WTC11 (cell line): Measurements from ENCODE around the gene PHYHIPL. TPM values are rescaled to one million over a fixed set of nuclear protein-coding genes. Genes with fewer than 3 reads are reported as not detected.

Source experiments
- ATAC-seq: fragments of 200-7000 bp; cut with Tn5 transposase; 2 replicates; pipeline ENCODE4 v1.10.0; 2021; ENCODE audit warnings: mild to moderate bottlenecking, moderate library complexity
- CTCF ChIA-PET: fragments of 300-600 bp; sonication (Branson Sonifier 250); formaldehyde crosslinking; loops from one replicate; lab custom pipeline; 2021; ENCODE audit warnings: antibody characterized with exemption; lab: Charles Lee
- POLR2A ChIA-PET: fragments of 350-600 bp; sonication (Branson Sonifier 250); formaldehyde crosslinking; loops from one replicate; lab custom pipeline; 2021; ENCODE audit warnings: antibody characterized with exemption; lab: Charles Lee
- DNase-seq: peaks from one replicate; pipeline ENCODE4 v3.0.0; 2021; ENCODE audit warnings: low spot score
- H3K27ac Mint-ChIP-seq: 2 replicates; pipeline ENCODE4 v1.8.0; 2021; ENCODE audit warnings: mixed read lengths
- H3K27me3 Mint-ChIP-seq: 2 replicates; pipeline ENCODE4 v1.8.0; 2021; ENCODE audit warnings: low read depth, mild to moderate bottlenecking, moderate library complexity, mixed read lengths
- H3K36me3 Mint-ChIP-seq: 2 replicates; pipeline ENCODE4 v1.8.0; 2021; ENCODE audit warnings: mixed read lengths
- H3K4me1 Mint-ChIP-seq: 2 replicates; pipeline ENCODE4 v1.8.0; 2022; ENCODE audit warnings: mixed read lengths
- H3K4me3 Mint-ChIP-seq: 2 replicates; pipeline ENCODE4 v1.8.0; 2021; ENCODE audit warnings: mild to moderate bottlenecking, moderate library complexity, mixed read lengths
- H3K9me3 Mint-ChIP-seq: 2 replicates; pipeline ENCODE4 v1.8.0; 2021; ENCODE audit warnings: mixed read lengths
- CDX4 ChIP-seq: fragments of 250-450 bp; sonication (Bioruptor Pico); IDR thresholded peaks from 2 replicates; pipeline ENCODE4 v1.9.0; 2021; ENCODE audit warnings: moderate library complexity, mild to moderate bottlenecking, inconsistent platforms, borderline replicate concordance
- CREB1 ChIP-seq: sonication (generic); formaldehyde crosslinking; IDR thresholded peaks from 2 replicates; pipeline ENCODE4 v1.8.0; 2023; ENCODE audit warnings: mild to moderate bottlenecking, missing genetic modification reagents
- CREM ChIP-seq: sonication (generic); formaldehyde crosslinking; IDR thresholded peaks from 2 replicates; pipeline ENCODE4 v1.8.1; 2022; ENCODE audit warnings: mild to moderate bottlenecking, missing genetic modification reagents, moderate library complexity
- FOXP4 ChIP-seq: sonication (generic); formaldehyde crosslinking; IDR thresholded peaks from 2 replicates; pipeline ENCODE4 v1.8.0; 2022; ENCODE audit warnings: mild to moderate bottlenecking, missing genetic modification reagents
- HMGA2 ChIP-seq: fragments of 250-450 bp; sonication (Bioruptor Pico); IDR thresholded peaks from 2 replicates; pipeline ENCODE4 v1.4.0; 2021; ENCODE audit warnings: mild to moderate bottlenecking, moderate library complexity
- IRF2 ChIP-seq: sonication (generic); formaldehyde crosslinking; IDR thresholded peaks from 2 replicates; pipeline ENCODE4 v1.8.0; 2022; ENCODE audit warnings: low read depth, missing genetic modification reagents, borderline replicate concordance
- KAT7 ChIP-seq: sonication (generic); formaldehyde crosslinking; IDR thresholded peaks from 2 replicates; pipeline ENCODE4 v1.8.1; 2023; ENCODE audit warnings: missing genetic modification reagents, mild to moderate bottlenecking, borderline replicate concordance
- NR1H2 ChIP-seq: sonication (generic); formaldehyde crosslinking; IDR thresholded peaks from 2 replicates; pipeline ENCODE4 v1.9.0; 2021; ENCODE audit warnings: mild to moderate bottlenecking, moderate library complexity, missing genetic modification reagents
- OVOL2 ChIP-seq: fragments of 250-450 bp; sonication (Bioruptor Pico); IDR thresholded peaks from 2 replicates; pipeline ENCODE4 v1.9.0; 2021; ENCODE audit warnings: mild to moderate bottlenecking, borderline replicate concordance
- RORB ChIP-seq: fragments of 250-450 bp; sonication (Bioruptor Pico); IDR thresholded peaks from 2 replicates; pipeline ENCODE4 v1.9.0; 2021; ENCODE audit warnings: mild to moderate bottlenecking
- SMAD3 ChIP-seq: sonication (generic); formaldehyde crosslinking; IDR thresholded peaks from 2 replicates; pipeline ENCODE4 v1.8.0; 2022; ENCODE audit warnings: missing genetic modification reagents, mild to moderate bottlenecking, borderline replicate concordance
- SP1 ChIP-seq: sonication (generic); formaldehyde crosslinking; conservative IDR thresholded peaks from 2 replicates; pipeline ENCODE4 v1.8.1; 2022; ENCODE audit warnings: missing genetic modification reagents
- TEAD1 ChIP-seq: sonication (generic); formaldehyde crosslinking; IDR thresholded peaks from 2 replicates; pipeline ENCODE4 v1.8.0; 2022; ENCODE audit warnings: mild to moderate bottlenecking, missing genetic modification reagents
- TEAD4 ChIP-seq: sonication (generic); formaldehyde crosslinking; IDR thresholded peaks from 2 replicates; pipeline ENCODE4 v1.8.0; 2022; ENCODE audit warnings: mild to moderate bottlenecking, missing genetic modification reagents
- USF1 ChIP-seq: sonication (generic); formaldehyde crosslinking; IDR thresholded peaks from 2 replicates; pipeline ENCODE4 v1.8.0; 2022; ENCODE audit warnings: mild to moderate bottlenecking, missing genetic modification reagents
- ZBTB21 ChIP-seq: sonication (generic); formaldehyde crosslinking; IDR thresholded peaks from 2 replicates; pipeline ENCODE4 v1.8.1; 2023; ENCODE audit warnings: mild to moderate bottlenecking, missing genetic modification reagents, borderline replicate concordance
- ZNF138 ChIP-seq: sonication (generic); formaldehyde crosslinking; conservative IDR thresholded peaks from 2 replicates; pipeline ENCODE4 v1.8.1; 2022; ENCODE audit warnings: mild to moderate bottlenecking, moderate library complexity, missing genetic modification reagents
- ZSCAN18 ChIP-seq: fragments of 250-450 bp; sonication (Bioruptor Pico); IDR thresholded peaks from 2 replicates; pipeline ENCODE4 v2.1.2; 2022; ENCODE audit warnings: mild to moderate bottlenecking, moderate library complexity
- total RNA-seq: library from RNA; stranded (reverse); gene quantifications from 3 replicates; pipeline ENCODE4 v1.2.3, GENCODE V29; 2021
- TF ChIP-seq, protein P1 (sequence below): sonication (generic); formaldehyde crosslinking; IDR thresholded peaks from 2 replicates; pipeline ENCODE4 v1.8.0; 2022; ENCODE audit warnings: mild to moderate bottlenecking, missing genetic modification reagents
- TF ChIP-seq, protein P2 (sequence below): sonication (generic); formaldehyde crosslinking; IDR thresholded peaks from 2 replicates; pipeline ENCODE4 v1.8.0; 2022; ENCODE audit warnings: missing genetic modification reagents
- TF ChIP-seq, protein P3 (sequence below): sonication (generic); formaldehyde crosslinking; IDR thresholded peaks from 2 replicates; pipeline ENCODE4 v1.8.0; 2023; ENCODE audit warnings: missing genetic modification reagents
- TF ChIP-seq, protein P4 (sequence below): sonication (generic); formaldehyde crosslinking; IDR thresholded peaks from 2 replicates; pipeline ENCODE4 v1.8.1; 2023; ENCODE audit warnings: mild to moderate bottlenecking, missing genetic modification reagents, borderline replicate concordance

The PHYHIPL gene
- total RNA-seq, 1 experiment from 2014 or later: 0.13 TPM

GRCh38 chr10:59242057-59242456 lies 65.6 kb downstream of the PHYHIPL start:
- Mint-ChIP-seq H3K27ac (no peak overlapping the region), H3K27me3 (no peaks in the 10 kb centered on the region), H3K4me3 (no peak overlapping the region), H3K36me3 (no peaks in the 10 kb centered on the region), H3K4me1 (peaks cover 5% of the 10 kb centered on the region; the same call in 1 of the 2 replicates), H3K9me3 (peaks cover 5% of the 10 kb centered on the region)
- ChIA-PET POLR2A (no interaction called here), CTCF (no interaction called here)
- TF ChIP-seq NR1H2 (CRISPR knock-in tag): no peak
- no peak for TF ChIP-seq CREB1 (CRISPR knock-in tag)
- no peak for TF ChIP-seq SP1 (CRISPR knock-in tag)
- no peak for TF ChIP-seq ZNF138 (CRISPR knock-in tag)
- TF ChIP-seq, protein P1, sequence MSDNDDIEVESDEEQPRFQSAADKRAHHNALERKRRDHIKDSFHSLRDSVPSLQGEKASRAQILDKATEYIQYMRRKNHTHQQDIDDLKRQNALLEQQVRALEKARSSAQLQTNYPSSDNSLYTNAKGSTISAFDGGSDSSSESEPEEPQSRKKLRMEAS (CRISPR knock-in tag): no peak
- TF ChIP-seq TEAD4 (CRISPR knock-in tag): no peak
- TF ChIP-seq HMGA2 (CRISPR knock-in tag): no peak
- no peak for TF ChIP-seq ZSCAN18 (CRISPR knock-in tag)
- no peak for TF ChIP-seq RORB (CRISPR knock-in tag)
- TF ChIP-seq, protein P2, sequence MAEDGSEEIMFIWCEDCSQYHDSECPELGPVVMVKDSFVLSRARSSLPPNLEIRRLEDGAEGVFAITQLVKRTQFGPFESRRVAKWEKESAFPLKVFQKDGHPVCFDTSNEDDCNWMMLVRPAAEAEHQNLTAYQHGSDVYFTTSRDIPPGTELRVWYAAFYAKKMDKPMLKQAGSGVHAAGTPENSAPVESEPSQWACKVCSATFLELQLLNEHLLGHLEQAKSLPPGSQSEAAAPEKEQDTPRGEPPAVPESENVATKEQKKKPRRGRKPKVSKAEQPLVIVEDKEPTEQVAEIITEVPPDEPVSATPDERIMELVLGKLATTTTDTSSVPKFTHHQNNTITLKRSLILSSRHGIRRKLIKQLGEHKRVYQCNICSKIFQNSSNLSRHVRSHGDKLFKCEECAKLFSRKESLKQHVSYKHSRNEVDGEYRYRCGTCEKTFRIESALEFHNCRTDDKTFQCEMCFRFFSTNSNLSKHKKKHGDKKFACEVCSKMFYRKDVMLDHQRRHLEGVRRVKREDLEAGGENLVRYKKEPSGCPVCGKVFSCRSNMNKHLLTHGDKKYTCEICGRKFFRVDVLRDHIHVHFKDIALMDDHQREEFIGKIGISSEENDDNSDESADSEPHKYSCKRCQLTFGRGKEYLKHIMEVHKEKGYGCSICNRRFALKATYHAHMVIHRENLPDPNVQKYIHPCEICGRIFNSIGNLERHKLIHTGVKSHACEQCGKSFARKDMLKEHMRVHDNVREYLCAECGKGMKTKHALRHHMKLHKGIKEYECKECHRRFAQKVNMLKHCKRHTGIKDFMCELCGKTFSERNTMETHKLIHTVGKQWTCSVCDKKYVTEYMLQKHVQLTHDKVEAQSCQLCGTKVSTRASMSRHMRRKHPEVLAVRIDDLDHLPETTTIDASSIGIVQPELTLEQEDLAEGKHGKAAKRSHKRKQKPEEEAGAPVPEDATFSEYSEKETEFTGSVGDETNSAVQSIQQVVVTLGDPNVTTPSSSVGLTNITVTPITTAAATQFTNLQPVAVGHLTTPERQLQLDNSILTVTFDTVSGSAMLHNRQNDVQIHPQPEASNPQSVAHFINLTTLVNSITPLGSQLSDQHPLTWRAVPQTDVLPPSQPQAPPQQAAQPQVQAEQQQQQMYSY (CRISPR knock-in tag): no peak
- no peak for TF ChIP-seq USF1 (CRISPR knock-in tag)
- TF ChIP-seq IRF2 (CRISPR knock-in tag): no peak
- no peak for TF ChIP-seq CDX4
- TF ChIP-seq KAT7: no peak
- TF ChIP-seq OVOL2: no peak
- no peak for TF ChIP-seq FOXP4 (CRISPR knock-in tag)
- TF ChIP-seq CREM: no peak
- no peak for TF ChIP-seq TEAD1
- ATAC-seq: no peak
- DNase-seq: no peak

DNA sequence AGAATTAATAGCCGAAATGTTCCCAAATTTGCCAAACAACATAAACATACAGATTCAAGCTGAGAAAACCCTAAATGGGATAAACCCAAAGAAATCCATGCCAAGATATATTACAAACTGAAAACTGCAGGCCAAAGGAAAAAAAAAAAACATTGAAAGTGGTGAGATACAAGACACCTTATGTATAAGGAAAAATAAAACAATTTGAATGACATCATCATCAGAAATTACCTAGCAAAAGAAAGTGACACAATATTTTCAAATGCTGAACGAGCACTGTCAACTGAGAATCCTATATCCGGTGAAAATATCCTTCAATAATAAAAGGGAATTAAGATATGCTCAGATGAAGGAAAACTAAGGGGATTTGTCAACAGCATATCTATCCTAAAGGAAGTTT lies 66.5 kb downstream of the PHYHIPL start:
- H3K9me3 Mint-ChIP-seq: peaks cover 5% of the 10 kb centered on the region
- H3K27ac Mint-ChIP-seq: no peak overlapping the region
- H3K4me3 Mint-ChIP-seq: no peak overlapping the region
- H3K27me3 Mint-ChIP-seq: no peaks in the 10 kb centered on the region
- ATAC-seq (no peak), DNase-seq (no peak)
- CTCF ChIA-PET: no interaction called here
- no peaks in the 10 kb centered on the region for H3K36me3 Mint-ChIP-seq
- POLR2A ChIA-PET: no interaction called here
- peaks cover 5% of the 10 kb centered on the region; the same call in 1 of the 2 replicates for H3K4me1 Mint-ChIP-seq
- TF ChIP-seq, protein P3, sequence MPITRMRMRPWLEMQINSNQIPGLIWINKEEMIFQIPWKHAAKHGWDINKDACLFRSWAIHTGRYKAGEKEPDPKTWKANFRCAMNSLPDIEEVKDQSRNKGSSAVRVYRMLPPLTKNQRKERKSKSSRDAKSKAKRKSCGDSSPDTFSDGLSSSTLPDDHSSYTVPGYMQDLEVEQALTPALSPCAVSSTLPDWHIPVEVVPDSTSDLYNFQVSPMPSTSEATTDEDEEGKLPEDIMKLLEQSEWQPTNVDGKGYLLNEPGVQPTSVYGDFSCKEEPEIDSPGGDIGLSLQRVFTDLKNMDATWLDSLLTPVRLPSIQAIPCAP (CRISPR knock-in tag): no peak
- TF ChIP-seq, protein P4, sequence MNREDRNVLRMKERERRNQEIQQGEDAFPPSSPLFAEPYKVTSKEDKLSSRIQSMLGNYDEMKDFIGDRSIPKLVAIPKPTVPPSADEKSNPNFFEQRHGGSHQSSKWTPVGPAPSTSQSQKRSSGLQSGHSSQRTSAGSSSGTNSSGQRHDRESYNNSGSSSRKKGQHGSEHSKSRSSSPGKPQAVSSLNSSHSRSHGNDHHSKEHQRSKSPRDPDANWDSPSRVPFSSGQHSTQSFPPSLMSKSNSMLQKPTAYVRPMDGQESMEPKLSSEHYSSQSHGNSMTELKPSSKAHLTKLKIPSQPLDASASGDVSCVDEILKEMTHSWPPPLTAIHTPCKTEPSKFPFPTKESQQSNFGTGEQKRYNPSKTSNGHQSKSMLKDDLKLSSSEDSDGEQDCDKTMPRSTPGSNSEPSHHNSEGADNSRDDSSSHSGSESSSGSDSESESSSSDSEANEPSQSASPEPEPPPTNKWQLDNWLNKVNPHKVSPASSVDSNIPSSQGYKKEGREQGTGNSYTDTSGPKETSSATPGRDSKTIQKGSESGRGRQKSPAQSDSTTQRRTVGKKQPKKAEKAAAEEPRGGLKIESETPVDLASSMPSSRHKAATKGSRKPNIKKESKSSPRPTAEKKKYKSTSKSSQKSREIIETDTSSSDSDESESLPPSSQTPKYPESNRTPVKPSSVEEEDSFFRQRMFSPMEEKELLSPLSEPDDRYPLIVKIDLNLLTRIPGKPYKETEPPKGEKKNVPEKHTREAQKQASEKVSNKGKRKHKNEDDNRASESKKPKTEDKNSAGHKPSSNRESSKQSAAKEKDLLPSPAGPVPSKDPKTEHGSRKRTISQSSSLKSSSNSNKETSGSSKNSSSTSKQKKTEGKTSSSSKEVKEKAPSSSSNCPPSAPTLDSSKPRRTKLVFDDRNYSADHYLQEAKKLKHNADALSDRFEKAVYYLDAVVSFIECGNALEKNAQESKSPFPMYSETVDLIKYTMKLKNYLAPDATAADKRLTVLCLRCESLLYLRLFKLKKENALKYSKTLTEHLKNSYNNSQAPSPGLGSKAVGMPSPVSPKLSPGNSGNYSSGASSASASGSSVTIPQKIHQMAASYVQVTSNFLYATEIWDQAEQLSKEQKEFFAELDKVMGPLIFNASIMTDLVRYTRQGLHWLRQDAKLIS (CRISPR knock-in tag): no peak
- TF ChIP-seq OVOL2 (no peak), ZBTB21 (CRISPR knock-in tag) (no peak), SMAD3 (CRISPR knock-in tag) (no peak)
